Large intestine (tissue), 3 donors: ENCODE results near the gene CLCNKB. TPM values are rescaled to one million over a fixed set of nuclear protein-coding genes. Genes with fewer than 3 reads are reported as not detected.
A peak's percentile ranks its signal among the peaks of the same experiment; 100 is the strongest.

Experiments
- DNase-seq, 2 donors: peaks; one replicate each; pipeline versions ENCODE4 v3.0.0 to v3.0.0-alpha.2; 2013
- H3K27ac ChIP-seq: one replicate; pipeline ENCODE4 v1.5.1; 2013; ENCODE audit warnings: low read length
- H3K27me3 ChIP-seq: 2 replicates; pipeline ENCODE4 v1.6.1; 2013; ENCODE audit warnings: low read length; ENCODE audit not compliant: control insufficient read depth, insufficient read depth
- H3K36me3 ChIP-seq: 2 replicates; pipeline ENCODE4 v1.6.1; 2013; ENCODE audit warnings: low read length; ENCODE audit not compliant: control insufficient read depth, insufficient read depth
- H3K4me1 ChIP-seq: one replicate; pipeline ENCODE4 v1.6.1; 2013; ENCODE audit warnings: low read length; ENCODE audit not compliant: control insufficient read depth, insufficient read depth
- H3K4me3 ChIP-seq: one replicate; pipeline ENCODE4 v1.5.1; 2013; ENCODE audit warnings: low read length
- H3K9me3 ChIP-seq: one replicate; pipeline ENCODE4 v1.6.1; 2013; ENCODE audit warnings: mild to moderate bottlenecking, low read depth, low read length, moderate library complexity; ENCODE audit not compliant: control insufficient read depth
- WGBS: methylation state at CpG from one replicate; pipeline ENCODE4 v1.1.5; 2013; ENCODE audit warnings: low lambda C conversion rate; ENCODE audit not compliant: insufficient coverage; 5-methylcytosine and 5-hydroxymethylcytosine counted together
- polyA plus RNA-seq: library from polyadenylated mRNA; unstranded; fragments of 120-200 nt; gene quantifications from one replicate; pipeline ENCODE4 v1.2.1, GENCODE V29; 2013

The CLCNKB gene
- polyA plus RNA-seq, 1 donor: 0.42 TPM

DNA sequence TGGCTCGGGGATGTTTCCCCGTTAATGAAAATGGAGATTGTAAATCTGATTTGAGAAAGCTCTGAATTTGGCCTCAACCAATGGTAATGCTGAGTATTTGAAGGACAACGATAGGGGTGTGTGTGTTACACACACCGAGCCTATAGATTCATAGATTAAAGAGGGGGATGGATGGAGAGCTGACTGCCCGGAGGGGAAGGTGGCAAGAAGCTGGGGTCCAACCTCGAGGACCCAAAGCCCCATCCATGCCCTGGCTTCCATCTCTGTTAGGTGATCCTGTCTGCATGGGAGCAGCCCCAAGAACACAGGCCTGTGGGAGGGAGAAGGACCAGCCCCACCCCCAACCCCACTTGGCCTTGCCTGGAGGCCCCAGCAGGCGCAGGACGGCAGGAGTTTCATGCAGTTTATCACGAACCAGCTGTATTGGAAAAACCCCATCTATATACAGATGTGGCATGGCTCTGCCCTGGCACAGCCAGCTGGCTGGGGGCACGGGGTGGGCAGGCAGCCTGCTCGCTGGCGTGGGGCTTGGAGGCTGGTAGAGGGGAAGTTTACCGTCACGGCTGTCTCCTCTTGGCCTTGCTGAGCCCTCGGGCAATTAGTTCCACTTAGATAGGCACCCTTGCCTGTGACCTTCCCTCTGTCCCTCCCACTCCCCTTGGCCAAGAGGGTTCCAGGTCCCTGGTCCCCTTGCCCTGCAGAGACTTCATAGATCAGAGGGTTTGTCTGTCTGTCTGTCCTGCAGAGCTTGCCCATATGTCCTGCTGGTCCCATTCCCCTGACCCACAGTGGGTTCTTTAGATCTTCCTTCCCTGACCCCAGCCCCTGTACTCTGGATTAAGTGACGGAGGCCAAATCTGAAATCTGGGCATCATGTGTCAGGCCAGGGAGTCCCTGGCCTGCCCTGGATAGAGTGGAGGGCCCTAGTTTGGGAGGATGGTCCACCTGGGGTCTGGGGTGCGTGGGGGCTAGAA is 28.8 kb upstream of the CLCNKB start:
- Histone ChIP-seq H3K9me3 (peaks cover 9% of the 10 kb centered on the region), H3K36me3 (no peaks in the 10 kb centered on the region), H3K27me3 (peaks cover 4% of the 10 kb centered on the region), H3K27ac (peak overlapping the region; percentile 13), H3K4me1 (peaks cover 30% of the 10 kb centered on the region), H3K4me3 (no peak overlapping the region)
- 80% methylated on average over 1 of the region's 17 CpGs for WGBS
- peak in 1 of 2 donors; percentile 38 for DNase-seq

DNA sequence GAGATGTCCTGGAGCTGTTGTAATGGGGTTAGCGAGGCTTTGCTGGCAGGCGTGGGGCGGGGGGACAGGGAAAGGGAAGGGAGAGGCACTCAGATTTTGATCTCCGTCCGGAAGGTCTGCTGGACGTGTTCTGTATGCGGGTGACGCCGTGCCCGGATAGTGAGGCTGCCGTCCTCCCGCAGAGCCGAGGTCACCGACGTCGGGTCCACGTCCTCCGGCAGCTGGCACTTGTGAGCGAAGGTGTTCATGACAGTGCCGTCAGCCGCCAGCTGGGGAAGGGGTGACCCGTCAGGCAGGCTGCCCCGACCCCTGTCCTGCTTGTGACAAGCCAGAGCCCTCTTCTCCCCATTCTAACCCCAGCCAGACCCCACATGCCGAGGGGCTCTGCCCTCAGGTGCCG is 28.1 kb upstream of the CLCNKB start:
- H3K9me3 ChIP-seq: peaks cover 9% of the 10 kb centered on the region
- no peak overlapping the region for H3K27ac ChIP-seq
- no peak for DNase-seq
- no CpG with 5 or more reads among the region's 25 CpGs for WGBS
- peaks cover 4% of the 10 kb centered on the region for H3K27me3 ChIP-seq
- H3K36me3 ChIP-seq: no peaks in the 10 kb centered on the region
- no peak overlapping the region for H3K4me3 ChIP-seq
- peaks cover 30% of the 10 kb centered on the region for H3K4me1 ChIP-seq

DNA sequence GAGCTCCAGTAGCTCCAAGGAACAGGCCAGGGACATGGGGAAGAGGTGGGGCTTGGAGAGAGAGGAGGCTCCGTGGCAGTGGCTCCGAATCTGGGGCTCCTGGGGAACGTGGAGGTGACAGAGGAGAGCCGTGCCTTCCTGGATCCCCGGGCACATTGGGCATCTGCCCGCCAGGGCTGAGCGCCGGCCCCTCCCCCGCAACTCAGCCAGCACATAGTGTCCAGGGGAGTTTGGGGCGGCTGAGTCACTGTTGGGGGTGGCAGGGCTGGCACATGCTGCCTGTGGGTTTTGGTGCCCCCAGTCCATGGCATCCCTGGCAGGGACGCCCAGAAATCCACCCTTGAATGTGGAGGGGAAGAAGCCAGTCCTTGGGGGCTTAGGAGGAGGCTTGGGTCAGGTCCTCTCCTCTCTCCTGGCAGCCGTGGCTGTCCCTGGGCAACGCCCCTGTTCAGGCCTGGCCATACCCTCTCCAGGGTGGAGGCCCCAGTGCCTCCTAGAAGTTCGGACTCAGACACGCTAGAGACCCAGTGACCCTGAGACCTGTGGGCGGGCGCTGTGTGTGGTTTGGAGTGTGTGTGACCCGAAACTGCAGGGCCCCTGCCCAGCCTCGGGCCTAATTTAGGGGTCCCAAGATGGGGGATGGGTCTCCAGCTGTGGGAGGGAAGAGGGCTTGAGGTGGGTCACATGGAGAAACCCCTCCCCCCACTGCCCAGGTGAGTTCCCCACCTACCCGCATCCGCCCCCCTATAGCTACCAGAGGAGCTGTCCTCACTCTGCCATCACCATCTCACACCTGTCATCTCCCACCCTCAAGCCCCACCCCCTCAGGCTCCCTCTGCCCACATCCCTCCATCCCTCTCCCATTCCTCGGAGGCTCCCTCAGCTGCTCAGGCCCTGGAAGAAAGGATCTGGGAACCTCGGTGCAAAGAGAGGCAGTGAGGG is 27.4 kb upstream of the CLCNKB start:
- WGBS: 80% methylated on average over 1 of the region's 23 CpGs
- Histone ChIP-seq H3K27me3 (peaks cover 4% of the 10 kb centered on the region), H3K36me3 (no peaks in the 10 kb centered on the region), H3K4me3 (peak overlapping the region; percentile 19), H3K27ac (peak overlapping the region; percentile 15), H3K9me3 (peaks cover 9% of the 10 kb centered on the region), H3K4me1 (peaks cover 31% of the 10 kb centered on the region)
- no peak for DNase-seq

DNA sequence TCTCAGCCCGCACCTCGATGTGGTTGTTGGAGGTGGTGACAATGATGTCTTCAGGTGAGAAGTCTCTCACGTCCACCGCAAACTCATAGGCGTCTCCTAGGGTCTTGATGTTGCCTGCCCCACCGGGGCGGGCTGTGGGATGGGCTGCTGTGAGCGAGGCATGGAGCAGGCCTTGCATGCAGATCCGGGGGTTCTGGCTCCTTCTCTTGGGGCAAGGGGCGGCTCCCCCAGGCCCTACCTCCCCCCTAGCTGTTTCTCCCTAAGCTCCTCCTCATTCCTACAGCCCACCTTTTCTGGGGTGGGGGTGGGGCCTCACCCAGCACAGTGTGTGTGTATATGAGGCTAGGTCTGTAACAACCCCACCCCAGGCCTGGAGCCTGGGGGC is 26.5 kb upstream of the CLCNKB start:
- Histone ChIP-seq H3K36me3 (no peaks in the 10 kb centered on the region), H3K4me3 (peak overlapping the region; percentile 19), H3K9me3 (peaks cover 9% of the 10 kb centered on the region), H3K27me3 (peaks cover 4% of the 10 kb centered on the region), H3K4me1 (peaks cover 38% of the 10 kb centered on the region), H3K27ac (peak overlapping the region; percentile 89)
- no CpG with 5 or more reads among the region's 10 CpGs for WGBS
- DNase-seq: no peak

DNA sequence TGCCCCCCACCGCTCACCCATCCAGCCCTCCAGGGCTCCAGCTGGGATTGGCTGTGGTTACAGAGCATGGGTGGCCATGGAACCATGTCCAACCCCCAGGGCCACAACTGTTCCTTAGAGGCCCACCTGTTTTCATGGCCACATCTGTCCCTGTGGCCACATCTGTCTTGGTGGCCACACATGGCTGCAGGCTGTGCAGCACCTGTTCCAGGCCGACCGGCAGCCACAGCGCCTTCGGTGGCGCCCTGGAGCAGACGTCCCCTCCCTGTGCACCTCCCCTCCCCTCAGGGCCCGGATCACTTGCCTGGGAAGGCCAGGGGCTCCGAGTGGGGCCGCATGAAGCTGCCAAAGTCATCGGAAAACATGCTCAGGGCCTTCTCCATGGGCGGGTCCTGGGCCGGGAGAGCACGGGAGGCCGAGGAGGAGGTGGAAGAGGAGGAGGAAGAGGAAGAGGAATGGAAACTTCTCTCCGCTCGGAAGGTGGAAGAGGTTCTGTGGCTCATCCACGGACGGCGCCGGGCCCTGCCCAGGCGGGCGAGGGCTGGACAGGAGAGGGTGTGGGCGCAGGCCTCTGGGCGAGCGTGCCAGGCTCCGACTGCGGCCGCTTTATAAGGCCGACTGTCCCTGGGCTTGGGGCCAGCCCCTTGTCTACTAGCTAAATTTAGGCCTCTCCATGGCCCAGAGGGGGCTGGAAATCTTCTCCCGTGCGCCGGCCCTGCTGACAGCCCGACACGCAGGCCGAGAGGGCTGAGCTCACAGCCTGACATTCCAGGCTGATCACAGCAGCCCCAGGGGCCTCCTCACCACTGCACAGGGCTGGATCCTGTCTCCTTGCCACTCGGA is 25.9 kb upstream of the CLCNKB start, which contains the start of gene HSPB7:
TSS of gene HSPB7 (minus strand) at position 583 of the 843 bp plus-strand sequence. CDS start at position 503, 80 bp downstream.
- H3K36me3 ChIP-seq: no peaks in the 10 kb centered on the region
- H3K27me3 ChIP-seq: no peaks in the 10 kb centered on the region
- H3K4me3 ChIP-seq: peak within 1 kb of the TSS; percentile 19
- WGBS: no CpG with 5 or more reads among the region's 37 CpGs
- peaks cover 9% of the 10 kb centered on the region for H3K9me3 ChIP-seq
- peaks cover 33% of the 10 kb centered on the region for H3K4me1 ChIP-seq
- peak within 1 kb of the TSS; percentile 89 for H3K27ac ChIP-seq
- DNase-seq: peak; percentile 50 to 54

DNA sequence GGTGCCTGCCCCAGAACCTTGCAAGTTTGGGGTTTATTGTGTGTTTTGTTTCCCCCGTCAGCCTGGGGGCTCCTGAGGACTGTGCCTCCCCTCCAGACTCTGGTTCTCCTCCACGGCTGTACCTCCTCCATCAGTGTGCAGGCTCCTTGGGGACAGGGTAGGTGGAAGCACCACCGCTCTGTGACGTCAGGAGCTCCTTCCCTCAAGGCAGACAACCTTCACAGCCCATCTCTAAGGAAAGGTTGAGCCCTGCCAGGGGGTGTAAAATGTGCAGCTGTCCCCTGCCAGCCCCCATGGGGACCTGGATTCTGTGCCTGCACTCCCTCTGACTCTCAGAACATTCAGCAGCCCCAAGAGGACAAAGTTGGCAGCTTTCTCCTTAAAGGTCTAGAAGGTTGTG is 25.3 kb upstream of the CLCNKB start:
- DNase-seq: no peak
- Histone ChIP-seq H3K36me3 (no peaks in the 10 kb centered on the region), H3K27me3 (no peaks in the 10 kb centered on the region), H3K4me3 (no peak overlapping the region), H3K9me3 (peaks cover 6% of the 10 kb centered on the region), H3K27ac (peak overlapping the region; percentile 89), H3K4me1 (peaks cover 29% of the 10 kb centered on the region)
- no CpG with 5 or more reads among the region's 4 CpGs for WGBS

DNA sequence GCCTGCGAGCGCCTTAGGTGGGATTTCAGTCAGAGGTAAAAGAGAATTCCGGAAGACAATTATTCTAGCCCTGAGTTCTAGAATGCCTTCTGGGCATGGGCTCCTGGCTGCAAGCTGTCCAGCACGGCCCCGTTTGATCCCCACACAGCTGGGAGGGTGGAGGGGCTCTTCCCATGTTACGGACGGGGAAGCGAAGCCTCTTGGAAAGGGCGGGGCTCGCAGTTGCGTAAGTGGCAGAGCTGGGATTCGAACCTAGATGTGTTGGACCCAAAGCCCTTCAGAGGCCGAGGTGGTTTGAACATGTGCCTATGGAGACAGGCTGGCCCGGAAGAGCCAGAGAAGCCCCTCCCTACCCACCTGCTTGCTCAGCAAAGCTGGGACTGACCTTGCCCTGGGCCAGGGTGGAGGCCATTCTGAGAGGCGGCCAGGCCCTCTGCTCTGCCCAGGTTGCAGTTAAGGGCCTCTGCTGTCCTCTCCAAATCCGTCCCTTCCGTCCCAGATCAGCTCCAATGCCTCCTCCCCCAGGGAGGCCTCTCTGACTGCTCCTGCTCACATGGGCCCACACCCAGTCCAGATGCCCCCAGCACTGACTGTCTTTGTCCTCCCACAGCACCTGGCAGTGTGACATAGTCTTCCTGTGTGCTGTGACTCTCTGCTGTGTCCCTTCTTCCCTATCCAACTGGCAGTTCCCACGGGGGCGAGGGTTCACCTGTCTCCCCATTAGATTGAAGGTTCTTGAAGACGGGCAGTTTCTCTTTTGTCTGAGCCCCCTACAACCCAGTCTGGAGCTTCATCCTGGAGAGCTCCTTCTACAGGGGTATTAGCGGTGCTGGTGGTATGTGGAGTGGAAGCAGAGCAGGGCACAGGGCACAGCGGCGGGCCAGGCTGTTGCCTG is 24.6 kb upstream of the CLCNKB start:
- peaks cover 24% of the 10 kb centered on the region for H3K4me1 ChIP-seq
- no peak overlapping the region for H3K4me3 ChIP-seq
- no peaks in the 10 kb centered on the region for H3K36me3 ChIP-seq
- peaks cover 4% of the 10 kb centered on the region for H3K9me3 ChIP-seq
- no CpG with 5 or more reads among the region's 23 CpGs for WGBS
- peak overlapping the region; percentile 89 for H3K27ac ChIP-seq
- no peaks in the 10 kb centered on the region for H3K27me3 ChIP-seq
- DNase-seq: no peak

DNA sequence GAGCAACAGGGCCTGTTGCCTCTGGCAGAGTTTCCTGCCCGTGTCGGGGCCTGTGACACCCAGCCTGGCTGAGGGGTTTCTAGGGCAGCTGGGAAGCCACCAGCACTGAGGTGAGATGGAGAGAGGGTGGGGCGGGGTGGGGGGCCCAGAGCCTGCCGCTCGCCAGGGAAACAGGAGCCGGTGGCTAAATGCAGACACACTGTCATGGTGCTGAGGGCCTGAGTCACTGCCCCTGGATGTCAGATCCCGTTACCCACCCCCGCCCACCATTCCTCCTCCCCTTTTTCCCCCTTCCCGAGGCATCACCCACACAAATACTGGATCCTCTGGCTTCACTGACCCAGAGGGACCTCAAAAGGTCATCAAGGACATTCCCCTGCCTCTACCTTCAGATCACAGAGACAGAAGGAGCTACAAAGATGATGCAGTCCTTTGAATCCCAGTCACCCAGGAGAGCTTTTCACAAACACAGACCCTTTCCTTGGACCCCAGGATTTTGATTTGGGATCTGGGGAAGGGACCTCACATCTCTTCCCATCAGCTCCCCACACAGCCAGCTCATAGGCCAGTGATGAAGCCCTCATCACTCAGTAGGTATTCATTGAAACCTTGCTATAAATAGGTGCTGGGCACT is 23.8 kb upstream of the CLCNKB start:
- Histone ChIP-seq H3K4me1 (peaks cover 24% of the 10 kb centered on the region), H3K27ac (peak overlapping the region; percentile 89)
- no peak for DNase-seq

DNA sequence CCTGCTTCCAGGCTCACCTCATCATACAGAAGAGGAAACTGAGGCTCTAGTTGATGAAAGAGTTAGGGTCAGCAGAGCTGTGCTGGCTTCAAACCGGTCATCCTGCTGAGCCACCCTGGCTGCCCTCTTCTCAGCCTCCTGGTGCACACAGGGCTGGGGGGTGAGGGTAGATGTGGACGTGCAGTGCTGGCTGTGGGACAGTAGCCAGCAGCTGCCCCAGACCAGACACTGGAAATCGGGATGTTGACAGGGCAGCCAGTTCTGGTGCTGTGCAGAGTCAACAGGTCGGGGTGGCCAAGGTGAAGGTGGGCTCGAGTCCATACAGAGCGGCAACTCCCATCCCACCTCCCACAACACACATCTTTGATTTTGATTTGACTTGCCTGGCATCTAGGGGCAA is 23.3 kb upstream of the CLCNKB start:
- peaks cover 20% of the 10 kb centered on the region for H3K4me1 ChIP-seq
- WGBS: no CpG with 5 or more reads among the region's 6 CpGs
- peaks cover 4% of the 10 kb centered on the region for H3K9me3 ChIP-seq
- H3K27me3 ChIP-seq: no peaks in the 10 kb centered on the region
- H3K36me3 ChIP-seq: no peaks in the 10 kb centered on the region
- DNase-seq: no peak
- H3K27ac ChIP-seq: no peak overlapping the region
- H3K4me3 ChIP-seq: no peak overlapping the region

More for the DNA sequence above, 23.8 kb upstream of the CLCNKB start:
- H3K36me3 ChIP-seq: no peaks in the 10 kb centered on the region
- no CpG with 5 or more reads among the region's 9 CpGs for WGBS
- no peaks in the 10 kb centered on the region for H3K27me3 ChIP-seq
- peaks cover 4% of the 10 kb centered on the region for H3K9me3 ChIP-seq
- H3K4me3 ChIP-seq: no peak overlapping the region
